Esophagus squamous epithelium (tissue), 5 donors: ENCODE measurements around the gene HIVEP1. TPM values are rescaled to one million over a fixed set of nuclear protein-coding genes. Genes with fewer than 3 reads are reported as not detected.
A peak's percentile ranks its signal among the peaks of the same experiment; 100 is the strongest.

Experiments used
- DNase-seq: peaks from one replicate; lab custom pipeline; 2025; lab: John Stamatoyannopoulos, UW
- H3K27ac ChIP-seq, 4 donors: fragments of 200-600 bp; sonication (generic); one replicate each; pipeline ENCODE4 v1.5.1; 2016 to 2019; ENCODE audit warnings: mild to moderate bottlenecking in 1 of 4
- H3K27me3 ChIP-seq, 4 donors: fragments of 200-600 bp; sonication (generic); 1 replicate in 3 of 4; 2 replicates in 1 of 4; pipeline versions ENCODE4 v1.5.1 to v1.6.0; 2017 to 2021; ENCODE audit warnings: antibody characterized with exemption in 1 of 4
- H3K36me3 ChIP-seq, 3 donors: fragments of 200-600 bp; sonication (generic); one replicate each; pipeline ENCODE4 v1.5.1; 2016 to 2019
- H3K4me1 ChIP-seq, 3 donors: fragments of 200-600 bp; sonication (generic); one replicate each; pipeline ENCODE4 v1.5.1; 2017 to 2019
- H3K4me3 ChIP-seq, 4 donors: fragments of 200-600 bp; sonication (generic); 1 replicate in 3 of 4; 2 replicates in 1 of 4; pipeline ENCODE4 v1.5.1; 2016 to 2019; ENCODE audit warnings: mild to moderate bottlenecking in 2 of 4, moderate library complexity in 1 of 4
- H3K9me3 ChIP-seq, 3 donors: fragments of 200-600 bp; sonication (generic); one replicate each; pipeline ENCODE4 v1.5.1; 2016 to 2019
- POLR2A ChIP-seq, 4 donors: fragments of 450-650 bp; IDR thresholded peaks; one replicate each; pipeline ENCODE4 v1.6.1; 2017; ENCODE audit warnings: antibody characterized with exemption in 4 of 4, mild to moderate bottlenecking in 4 of 4, moderate library complexity in 3 of 4
- whole genome bisulfite sequencing, 2 donors: methylation state at CpG; one replicate each; pipeline ENCODE4 v1.1.5; 2018; 5-methylcytosine and 5-hydroxymethylcytosine counted together
- intact Hi-C: fragments of 100-400 bp; cut with DNase I; formaldehyde crosslinking; loops from one replicate; pipeline ENCODE4 v1.15.0; 2022
- total RNA-seq, 4 donors: library from RNA; depleted of rRNA; stranded (reverse); fragments of >200 nt; gene quantifications; one replicate each; pipeline ENCODE4 v1.1.0, GENCODE V29; 2016
- TF ChIP-seq, protein P1 (sequence below), 6 experiments: fragments of 450-650 bp in 4 of 6; fragments of 200-600 bp in 2 of 6; sonication (generic) in 2 of 6; IDR thresholded peaks; one replicate each; pipeline ENCODE4 v1.5.1; 2016 to 2019; ENCODE audit warnings: antibody characterized with exemption in 6 of 6, mild to moderate bottlenecking in 4 of 6, moderate library complexity in 4 of 6
- donor health status: DM: yes; HTN: yes; CAD: no.

The HIVEP1 gene
- total RNA-seq, 4 donors from 2014 or later = 11.0 to 22.3 (median 20.7) TPM

DNA sequence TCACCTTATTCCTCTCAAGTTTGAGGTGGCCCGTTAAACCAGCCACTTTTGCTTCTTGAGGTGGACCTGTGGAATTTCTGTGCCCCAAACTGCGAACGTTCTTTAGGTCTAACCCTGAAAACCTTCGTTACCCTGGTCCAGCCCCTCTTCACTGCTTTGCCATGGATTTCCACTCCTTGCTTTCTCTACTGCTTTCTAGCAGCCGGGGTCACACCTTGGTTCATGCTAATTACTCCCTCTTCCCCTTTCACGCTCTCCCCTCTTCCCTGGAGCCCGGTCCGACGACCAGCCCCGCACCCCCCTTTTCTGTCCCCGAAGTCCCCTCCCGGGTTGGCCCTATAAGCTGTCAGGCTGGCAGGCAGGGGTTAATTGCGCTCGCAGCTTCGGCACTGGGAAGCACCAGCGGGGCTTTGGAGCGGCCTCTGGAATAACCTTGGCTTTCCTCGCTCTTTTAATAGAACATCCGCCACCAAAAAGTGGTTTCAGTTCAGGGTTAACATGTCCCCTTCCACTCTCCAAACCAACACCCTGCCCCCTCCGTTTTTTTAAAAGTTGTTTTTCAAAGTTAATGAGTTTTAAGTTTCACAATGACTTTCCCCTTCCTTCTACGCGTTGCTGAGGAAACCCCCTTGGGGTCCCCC is 1.4 kb upstream of the HIVEP1 start:
- intact Hi-C loops = no loop called here
- H3K9me3 ChIP-seq = no peaks in the 10 kb centered on the region
- TF ChIP-seq, protein P1, sequence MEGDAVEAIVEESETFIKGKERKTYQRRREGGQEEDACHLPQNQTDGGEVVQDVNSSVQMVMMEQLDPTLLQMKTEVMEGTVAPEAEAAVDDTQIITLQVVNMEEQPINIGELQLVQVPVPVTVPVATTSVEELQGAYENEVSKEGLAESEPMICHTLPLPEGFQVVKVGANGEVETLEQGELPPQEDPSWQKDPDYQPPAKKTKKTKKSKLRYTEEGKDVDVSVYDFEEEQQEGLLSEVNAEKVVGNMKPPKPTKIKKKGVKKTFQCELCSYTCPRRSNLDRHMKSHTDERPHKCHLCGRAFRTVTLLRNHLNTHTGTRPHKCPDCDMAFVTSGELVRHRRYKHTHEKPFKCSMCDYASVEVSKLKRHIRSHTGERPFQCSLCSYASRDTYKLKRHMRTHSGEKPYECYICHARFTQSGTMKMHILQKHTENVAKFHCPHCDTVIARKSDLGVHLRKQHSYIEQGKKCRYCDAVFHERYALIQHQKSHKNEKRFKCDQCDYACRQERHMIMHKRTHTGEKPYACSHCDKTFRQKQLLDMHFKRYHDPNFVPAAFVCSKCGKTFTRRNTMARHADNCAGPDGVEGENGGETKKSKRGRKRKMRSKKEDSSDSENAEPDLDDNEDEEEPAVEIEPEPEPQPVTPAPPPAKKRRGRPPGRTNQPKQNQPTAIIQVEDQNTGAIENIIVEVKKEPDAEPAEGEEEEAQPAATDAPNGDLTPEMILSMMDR (IDR thresholded peaks at IDR 0.05) = no peak
- TF ChIP-seq POLR2A (IDR thresholded peaks at IDR 0.05) = peak in 2 of 4 donors; percentile 30 to 31
- DNase-seq = peak; percentile 36
- WGBS, 2 donors = 0 to 1% methylated on average over 19 to 20 of the region's 22 CpGs
- peak overlapping the region; percentile 97 to 100 (median 98) for H3K27ac ChIP-seq
- no peaks in the 10 kb centered on the region for H3K27me3 ChIP-seq
- H3K4me3 ChIP-seq = peak overlapping the region; percentile 80 to 93 (median 86)
- H3K4me1 ChIP-seq = peaks cover 4 to 57% (median 28%) of the 10 kb centered on the region in 3 donors
- no peaks in the 10 kb centered on the region for H3K36me3 ChIP-seq

GRCh38 chr6:12011276-12012037 is 655 bp upstream of the HIVEP1 start:
- Histone ChIP-seq H3K27ac (peak overlapping the region; percentile 97 to 100 (median 98)), H3K36me3 (peaks cover 0 to 2% (median 0%) of the 10 kb centered on the region in 3 donors), H3K27me3 (no peaks in the 10 kb centered on the region), H3K4me1 (peaks cover 4 to 57% (median 28%) of the 10 kb centered on the region in 3 donors), H3K9me3 (no peaks in the 10 kb centered on the region), H3K4me3 (peak overlapping the region; percentile 80 to 93 (median 86))
- WGBS, 2 donors = 0 to 2% methylated on average over 5 to 8 of the region's 99 CpGs
- peak; percentile 92 for DNase-seq
- TF ChIP-seq, protein P1 (IDR thresholded peaks at IDR 0.05) = no peak
- TF ChIP-seq POLR2A (IDR thresholded peaks at IDR 0.05) = peak in 2 of 4 donors; percentile 51 to 61
- intact Hi-C loops = no loop called here

GRCh38 chr6:12012558-12013306 is 620 bp downstream of the HIVEP1 start:
- 0% methylated on average over 14 of the region's 60 CpGs for WGBS, 2 donors
- Histone ChIP-seq H3K27ac (peak overlapping the region; percentile 97 to 100 (median 98)), H3K4me1 (peaks cover 4 to 54% (median 28%) of the 10 kb centered on the region in 3 donors), H3K9me3 (no peaks in the 10 kb centered on the region), H3K4me3 (peak overlapping the region; percentile 80 to 93 (median 86)), H3K36me3 (peaks cover 0 to 15% (median 0%) of the 10 kb centered on the region in 3 donors), H3K27me3 (no peaks in the 10 kb centered on the region)
- DNase-seq = no peak
- TF ChIP-seq, protein P1 (IDR thresholded peaks at IDR 0.05) = no peak
- TF ChIP-seq POLR2A (IDR thresholded peaks at IDR 0.05) = peak in 1 of 4 donors; percentile 47
- intact Hi-C loops = no loop called here

- Histone ChIP-seq H3K9me3 (no peaks in the 10 kb centered on the region), H3K36me3 (peaks cover 0 to 21% (median 0%) of the 10 kb centered on the region in 3 donors), H3K27ac (peak overlapping the region; percentile 97 to 100 (median 98)), H3K4me3 (peak overlapping the region; percentile 80 to 93 (median 86)), H3K27me3 (no peaks in the 10 kb centered on the region), H3K4me1 (peaks cover 4 to 48% (median 23%) of the 10 kb centered on the region in 3 donors)
- intact Hi-C loops = no loop called here
- 3% methylated on average over 13 of the region's 13 CpGs for WGBS, 2 donors
- no peak for DNase-seq
- TF ChIP-seq POLR2A (IDR thresholded peaks at IDR 0.05) = no peak
- TF ChIP-seq, protein P1 (IDR thresholded peaks at IDR 0.05) = no peak
These were observed 1.2 kb downstream of the HIVEP1 start for GRCh38 chr6:12013307-12013719.
